Measurements from ENCODE around the gene WDR38. TPM values are rescaled to one million over a fixed set of nuclear protein-coding genes. Genes with fewer than 3 reads are reported as not detected.

Gene WDR38
- total and polyA plus RNA-seq, 9 of the 15 experiments (the other 6 are each of a cell fraction or from before 2014, with no cell fraction given): not detected

DNA sequence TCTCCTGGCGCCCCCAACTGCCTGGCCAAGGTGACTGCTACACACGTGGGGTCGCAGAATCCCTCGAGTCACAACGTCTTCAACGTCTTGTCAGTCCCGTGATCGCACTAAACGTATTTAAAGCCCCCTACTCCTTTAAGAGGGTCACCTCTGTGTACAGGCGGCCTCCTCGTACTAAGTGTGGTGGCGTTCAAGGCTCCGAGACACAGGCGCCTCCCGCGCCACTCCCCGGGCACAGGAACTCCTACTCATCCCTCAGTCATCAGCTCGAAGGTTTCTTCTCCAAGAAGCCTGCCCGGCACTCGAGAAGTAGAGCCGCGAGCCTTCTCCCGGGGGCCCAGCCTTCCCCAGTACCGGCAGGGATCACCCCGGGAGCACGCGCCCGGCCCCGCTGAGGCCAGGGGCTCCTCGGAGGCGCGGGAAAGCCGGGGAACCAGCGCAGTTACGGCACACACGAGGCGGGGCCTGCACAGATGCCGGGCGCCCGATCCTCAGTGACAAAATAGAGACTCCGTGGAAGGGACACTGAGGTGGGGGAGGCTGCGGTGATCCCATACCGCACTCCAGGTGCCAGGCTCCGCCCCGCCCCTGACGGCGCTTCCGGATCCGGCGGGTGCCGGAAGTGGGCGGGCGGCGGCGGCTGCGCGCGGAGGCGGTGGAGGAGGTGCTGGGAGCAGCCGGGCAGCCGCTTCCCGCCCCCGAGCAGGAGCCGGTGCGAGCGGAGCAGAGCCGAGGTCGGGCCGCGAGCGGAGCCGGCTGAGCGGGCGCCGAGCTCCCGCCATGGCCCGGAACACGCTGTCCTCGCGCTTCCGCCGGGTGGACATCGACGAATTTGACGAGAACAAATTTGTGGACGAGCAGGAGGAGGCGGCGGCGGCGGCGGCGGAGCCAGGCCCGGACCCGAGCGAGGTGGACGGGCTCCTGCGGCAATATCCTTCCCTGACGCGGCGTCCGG lies 15.5 kb downstream of the WDR38 start (continued):
- TF ChIP-seq ZSCAN32 (CRISPR knock-in tag; IDR thresholded peaks at IDR 0.05) (no peak), ZNF124 (CRISPR knock-in tag; IDR thresholded peaks at IDR 0.05) (no peak), ETV1 (tag; conservative IDR thresholded peaks at IDR 0.05; ENCODE audit: low read depth) (0 out of 2 replicates have a peak, but pooled peaks have one; percentile 17), MCM3 (IDR thresholded peaks at IDR 0.05) (no peak), ZNF3 (CRISPR knock-in tag; IDR thresholded peaks at IDR 0.05) (no peak), PTBP1 (IDR thresholded peaks at IDR 0.05; ENCODE audit: low read depth, low read length) (no peak), BRCA1 (IDR thresholded peaks at IDR 0.05) (no peak), BRCA1 (CRISPR knock-in tag; IDR thresholded peaks at IDR 0.05) (no peak), CEBPG (CRISPR knock-in tag; IDR thresholded peaks at IDR 0.05) (no peak), CEBPG (tag; conservative IDR thresholded peaks at IDR 0.05 in 1 of 2, IDR thresholded peaks at IDR 0.05 in 1 of 2) (no peak), TAF1 (IDR thresholded peaks at IDR 0.05; ENCODE audit: control insufficient read depth, extremely low read depth, insufficient read depth, low read length, severe bottlenecking) (peak; percentile 94), FOS (IDR thresholded peaks at IDR 0.05; ENCODE audit: extremely low read depth, insufficient read length) (no peak), HNRNPUL1 (IDR thresholded peaks at IDR 0.05; ENCODE audit: low read length) (no peak), RB1 (IDR thresholded peaks at IDR 0.05; ENCODE audit: low read depth) (peak; percentile 95), ZNF76 (CRISPR knock-in tag; IDR thresholded peaks at IDR 0.05; ENCODE audit: borderline replicate concordance) (0 out of 2 replicates have a peak, but pooled peaks have one; percentile 46)
- TF ChIP-seq, protein P1, sequence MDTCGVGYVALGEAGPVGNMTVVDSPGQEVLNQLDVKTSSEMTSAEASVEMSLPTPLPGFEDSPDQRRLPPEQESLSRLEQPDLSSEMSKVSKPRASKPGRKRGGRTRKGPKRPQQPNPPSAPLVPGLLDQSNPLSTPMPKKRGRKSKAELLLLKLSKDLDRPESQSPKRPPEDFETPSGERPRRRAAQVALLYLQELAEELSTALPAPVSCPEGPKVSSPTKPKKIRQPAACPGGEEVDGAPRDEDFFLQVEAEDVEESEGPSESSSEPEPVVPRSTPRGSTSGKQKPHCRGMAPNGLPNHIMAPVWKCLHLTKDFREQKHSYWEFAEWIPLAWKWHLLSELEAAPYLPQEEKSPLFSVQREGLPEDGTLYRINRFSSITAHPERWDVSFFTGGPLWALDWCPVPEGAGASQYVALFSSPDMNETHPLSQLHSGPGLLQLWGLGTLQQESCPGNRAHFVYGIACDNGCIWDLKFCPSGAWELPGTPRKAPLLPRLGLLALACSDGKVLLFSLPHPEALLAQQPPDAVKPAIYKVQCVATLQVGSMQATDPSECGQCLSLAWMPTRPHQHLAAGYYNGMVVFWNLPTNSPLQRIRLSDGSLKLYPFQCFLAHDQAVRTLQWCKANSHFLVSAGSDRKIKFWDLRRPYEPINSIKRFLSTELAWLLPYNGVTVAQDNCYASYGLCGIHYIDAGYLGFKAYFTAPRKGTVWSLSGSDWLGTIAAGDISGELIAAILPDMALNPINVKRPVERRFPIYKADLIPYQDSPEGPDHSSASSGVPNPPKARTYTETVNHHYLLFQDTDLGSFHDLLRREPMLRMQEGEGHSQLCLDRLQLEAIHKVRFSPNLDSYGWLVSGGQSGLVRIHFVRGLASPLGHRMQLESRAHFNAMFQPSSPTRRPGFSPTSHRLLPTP (IDR thresholded peaks at IDR 0.05; ENCODE audit: borderline replicate concordance, extremely low read depth, insufficient read length): no peak
- TF ChIP-seq, protein P2, sequence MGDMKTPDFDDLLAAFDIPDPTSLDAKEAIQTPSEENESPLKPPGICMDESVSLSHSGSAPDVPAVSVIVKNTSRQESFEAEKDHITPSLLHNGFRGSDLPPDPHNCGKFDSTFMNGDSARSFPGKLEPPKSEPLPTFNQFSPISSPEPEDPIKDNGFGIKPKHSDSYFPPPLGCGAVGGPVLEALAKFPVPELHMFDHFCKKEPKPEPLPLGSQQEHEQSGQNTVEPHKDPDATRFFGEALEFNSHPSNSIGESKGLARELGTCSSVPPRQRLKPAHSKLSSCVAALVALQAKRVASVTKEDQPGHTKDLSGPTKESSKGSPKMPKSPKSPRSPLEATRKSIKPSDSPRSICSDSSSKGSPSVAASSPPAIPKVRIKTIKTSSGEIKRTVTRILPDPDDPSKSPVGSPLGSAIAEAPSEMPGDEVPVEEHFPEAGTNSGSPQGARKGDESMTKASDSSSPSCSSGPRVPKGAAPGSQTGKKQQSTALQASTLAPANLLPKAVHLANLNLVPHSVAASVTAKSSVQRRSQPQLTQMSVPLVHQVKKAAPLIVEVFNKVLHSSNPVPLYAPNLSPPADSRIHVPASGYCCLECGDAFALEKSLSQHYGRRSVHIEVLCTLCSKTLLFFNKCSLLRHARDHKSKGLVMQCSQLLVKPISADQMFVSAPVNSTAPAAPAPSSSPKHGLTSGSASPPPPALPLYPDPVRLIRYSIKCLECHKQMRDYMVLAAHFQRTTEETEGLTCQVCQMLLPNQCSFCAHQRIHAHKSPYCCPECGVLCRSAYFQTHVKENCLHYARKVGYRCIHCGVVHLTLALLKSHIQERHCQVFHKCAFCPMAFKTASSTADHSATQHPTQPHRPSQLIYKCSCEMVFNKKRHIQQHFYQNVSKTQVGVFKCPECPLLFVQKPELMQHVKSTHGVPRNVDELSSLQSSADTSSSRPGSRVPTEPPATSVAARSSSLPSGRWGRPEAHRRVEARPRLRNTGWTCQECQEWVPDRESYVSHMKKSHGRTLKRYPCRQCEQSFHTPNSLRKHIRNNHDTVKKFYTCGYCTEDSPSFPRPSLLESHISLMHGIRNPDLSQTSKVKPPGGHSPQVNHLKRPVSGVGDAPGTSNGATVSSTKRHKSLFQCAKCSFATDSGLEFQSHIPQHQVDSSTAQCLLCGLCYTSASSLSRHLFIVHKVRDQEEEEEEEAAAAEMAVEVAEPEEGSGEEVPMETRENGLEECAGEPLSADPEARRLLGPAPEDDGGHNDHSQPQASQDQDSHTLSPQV (IDR thresholded peaks at IDR 0.05): no peak
- TF ChIP-seq, protein P3, sequence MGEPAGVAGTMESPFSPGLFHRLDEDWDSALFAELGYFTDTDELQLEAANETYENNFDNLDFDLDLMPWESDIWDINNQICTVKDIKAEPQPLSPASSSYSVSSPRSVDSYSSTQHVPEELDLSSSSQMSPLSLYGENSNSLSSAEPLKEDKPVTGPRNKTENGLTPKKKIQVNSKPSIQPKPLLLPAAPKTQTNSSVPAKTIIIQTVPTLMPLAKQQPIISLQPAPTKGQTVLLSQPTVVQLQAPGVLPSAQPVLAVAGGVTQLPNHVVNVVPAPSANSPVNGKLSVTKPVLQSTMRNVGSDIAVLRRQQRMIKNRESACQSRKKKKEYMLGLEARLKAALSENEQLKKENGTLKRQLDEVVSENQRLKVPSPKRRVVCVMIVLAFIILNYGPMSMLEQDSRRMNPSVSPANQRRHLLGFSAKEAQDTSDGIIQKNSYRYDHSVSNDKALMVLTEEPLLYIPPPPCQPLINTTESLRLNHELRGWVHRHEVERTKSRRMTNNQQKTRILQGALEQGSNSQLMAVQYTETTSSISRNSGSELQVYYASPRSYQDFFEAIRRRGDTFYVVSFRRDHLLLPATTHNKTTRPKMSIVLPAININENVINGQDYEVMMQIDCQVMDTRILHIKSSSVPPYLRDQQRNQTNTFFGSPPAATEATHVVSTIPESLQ (CRISPR knock-in tag; IDR thresholded peaks at IDR 0.05): no peak

Data from K562 (cell line).